Uterus (tissue), 2 donors: Measurements from ENCODE around the gene ONECUT1.

Experiments
- POLR2A ChIP-seq, 2 donors: fragments of 450-650 bp; IDR thresholded peaks; one replicate each; pipeline ENCODE4 v1.6.1; 2016; ENCODE audit warnings: antibody characterized with exemption in 2 of 2, mild to moderate bottlenecking in 1 of 2, moderate library complexity in 1 of 2
- TF ChIP-seq, protein P1 (sequence below), 4 experiments: fragments of 200-600 bp in 2 of 4; fragments of 450-650 bp in 2 of 4; sonication (generic) in 2 of 4; IDR thresholded peaks; one replicate each; pipeline ENCODE4 v1.5.1; 2016 to 2019; ENCODE audit warnings: antibody characterized with exemption in 4 of 4, mild to moderate bottlenecking in 2 of 4, moderate library complexity in 1 of 4

DNA sequence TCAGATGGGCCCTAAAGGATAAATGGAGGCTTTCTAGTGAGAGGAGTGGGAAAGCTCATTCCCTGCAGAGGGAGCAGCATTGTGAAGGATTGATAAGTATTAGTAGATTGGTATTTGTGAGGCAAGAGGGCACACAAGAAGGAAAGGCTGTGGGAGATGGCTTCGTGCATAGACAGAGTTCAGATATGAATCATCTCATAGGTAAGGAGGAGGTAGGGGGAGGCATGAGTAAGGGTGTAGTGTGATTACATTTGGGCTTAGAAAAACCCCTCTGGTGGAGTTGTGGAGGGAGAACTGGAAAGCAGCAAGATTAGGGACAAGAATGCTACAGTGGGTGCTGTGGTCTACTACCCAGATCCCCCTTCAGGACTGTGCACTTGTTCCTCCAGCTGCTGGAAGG is 29.6 kb downstream of the ONECUT1 start:
- TF ChIP-seq, protein P1, sequence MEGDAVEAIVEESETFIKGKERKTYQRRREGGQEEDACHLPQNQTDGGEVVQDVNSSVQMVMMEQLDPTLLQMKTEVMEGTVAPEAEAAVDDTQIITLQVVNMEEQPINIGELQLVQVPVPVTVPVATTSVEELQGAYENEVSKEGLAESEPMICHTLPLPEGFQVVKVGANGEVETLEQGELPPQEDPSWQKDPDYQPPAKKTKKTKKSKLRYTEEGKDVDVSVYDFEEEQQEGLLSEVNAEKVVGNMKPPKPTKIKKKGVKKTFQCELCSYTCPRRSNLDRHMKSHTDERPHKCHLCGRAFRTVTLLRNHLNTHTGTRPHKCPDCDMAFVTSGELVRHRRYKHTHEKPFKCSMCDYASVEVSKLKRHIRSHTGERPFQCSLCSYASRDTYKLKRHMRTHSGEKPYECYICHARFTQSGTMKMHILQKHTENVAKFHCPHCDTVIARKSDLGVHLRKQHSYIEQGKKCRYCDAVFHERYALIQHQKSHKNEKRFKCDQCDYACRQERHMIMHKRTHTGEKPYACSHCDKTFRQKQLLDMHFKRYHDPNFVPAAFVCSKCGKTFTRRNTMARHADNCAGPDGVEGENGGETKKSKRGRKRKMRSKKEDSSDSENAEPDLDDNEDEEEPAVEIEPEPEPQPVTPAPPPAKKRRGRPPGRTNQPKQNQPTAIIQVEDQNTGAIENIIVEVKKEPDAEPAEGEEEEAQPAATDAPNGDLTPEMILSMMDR (IDR thresholded peaks at IDR 0.05): no peak
- no peak for TF ChIP-seq POLR2A (IDR thresholded peaks at IDR 0.05)
